ENCODE data around the gene SAMD4A.
A peak's percentile ranks its signal among the peaks of the same experiment; 100 is the strongest.
"Not testable (repeated sequence)": the region's sequence is repeated elsewhere in the genome, so short reads cannot be mapped to it uniquely, and the experiment has no call there.

SAMD4A gene

DNA sequence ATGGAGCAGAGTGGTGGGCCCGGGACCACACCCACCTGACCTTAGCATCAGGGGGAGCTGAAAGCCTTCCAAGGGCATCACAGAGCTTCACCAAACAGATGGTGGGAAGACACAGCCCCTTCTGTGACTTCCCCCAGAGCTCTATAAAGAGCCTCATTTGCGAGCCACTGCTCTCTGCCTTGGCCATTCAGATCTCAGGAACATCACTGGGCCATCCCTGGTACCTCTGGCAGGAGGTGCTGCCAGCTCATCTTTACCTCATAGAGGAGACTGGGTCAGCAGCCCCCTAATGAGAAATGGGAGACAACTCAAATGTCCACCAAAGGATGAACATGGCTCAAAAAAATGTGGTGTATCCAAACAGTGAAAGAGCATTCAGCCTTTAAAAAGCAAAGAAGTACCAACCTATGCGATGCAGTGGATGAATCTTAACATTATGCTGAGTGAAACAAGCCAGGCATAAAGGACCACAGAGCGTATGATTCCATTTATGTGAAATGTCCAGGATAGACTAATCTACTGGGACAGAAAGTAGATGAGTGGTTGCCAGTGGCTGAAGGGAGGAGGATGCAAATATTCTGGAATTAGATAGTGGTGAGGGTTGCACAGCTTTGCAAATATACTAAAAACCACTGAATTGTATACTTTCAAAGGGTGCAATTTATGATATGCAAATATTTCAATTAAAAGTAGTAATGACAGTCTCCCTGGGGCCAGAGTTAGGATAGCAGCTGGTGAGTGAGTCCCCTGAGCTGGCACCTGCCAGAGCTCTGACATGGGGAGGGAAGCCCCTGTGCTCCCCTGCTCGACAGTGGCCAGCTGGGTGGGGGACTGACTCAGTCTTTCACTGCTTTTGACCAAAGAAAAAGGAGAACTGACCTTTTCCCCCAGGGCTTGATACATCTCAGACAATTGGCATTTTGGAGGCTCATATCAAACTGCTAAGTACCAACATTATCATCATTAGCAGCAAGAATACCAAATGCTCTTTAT is 219.1 kb downstream of the SAMD4A start:
- no peak for DNase-seq

DNA sequence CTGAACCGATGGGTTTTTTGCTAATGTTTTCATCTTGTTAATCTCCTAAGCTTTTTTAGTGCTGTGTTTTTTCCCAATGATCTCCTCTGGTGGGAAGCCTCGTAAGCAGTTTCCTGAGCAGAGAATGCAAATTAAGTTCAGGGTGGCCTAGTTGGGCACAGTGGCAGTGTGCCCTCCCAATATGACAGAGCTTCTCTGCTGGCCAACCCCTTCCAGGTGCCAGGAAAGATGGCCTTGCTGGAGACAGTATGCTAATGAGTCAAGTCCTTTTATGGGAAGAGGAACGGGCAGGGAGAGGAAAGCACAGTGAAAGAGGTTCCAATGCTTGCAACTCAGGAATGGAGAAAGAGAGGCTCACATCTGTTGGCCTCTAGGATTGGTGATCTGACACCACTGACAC is 219.9 kb downstream of the SAMD4A start:
- DNase-seq, result no peak

DNA sequence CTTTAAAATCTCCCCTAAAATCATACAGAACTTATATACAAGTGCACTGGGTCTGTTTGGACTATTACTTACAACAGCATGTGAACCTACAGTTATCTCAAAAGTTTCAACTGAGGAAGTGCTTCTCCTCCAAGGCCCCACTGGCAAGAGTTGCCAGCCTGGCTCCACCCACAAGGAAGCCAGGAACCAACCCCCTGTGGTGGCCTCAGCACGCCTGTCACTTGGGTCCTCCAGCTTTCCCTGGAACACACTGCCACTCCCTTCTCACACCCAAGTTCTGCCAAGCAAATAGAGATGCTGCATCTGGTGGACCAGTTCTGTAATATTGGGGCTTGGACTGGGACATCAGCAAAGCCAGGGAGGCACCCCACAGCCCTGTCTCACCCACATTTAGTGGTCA is 220.3 kb downstream of the SAMD4A start:
- DNase-seq, result no peak

DNA sequence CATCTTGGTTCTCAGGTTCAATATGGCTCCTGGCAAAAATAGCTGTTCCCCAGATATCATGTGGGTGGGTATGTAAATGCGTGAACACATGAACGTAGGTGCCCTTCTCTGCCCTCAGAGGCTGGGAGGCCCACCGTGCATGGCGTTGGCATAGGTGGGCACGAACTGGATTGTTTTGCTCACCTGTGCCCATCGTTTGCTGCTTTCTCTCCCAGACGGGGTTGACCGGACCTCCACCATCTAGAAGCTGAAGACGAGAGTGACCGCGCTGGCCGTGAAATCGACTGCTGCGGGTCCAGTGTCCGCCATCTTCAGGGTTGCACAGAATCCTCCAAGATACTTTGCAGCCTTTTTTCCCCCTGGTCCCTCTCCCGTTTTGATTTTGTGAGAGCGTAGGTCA is 221.8 kb downstream of the SAMD4A start:
- no peak for DNase-seq

DNA sequence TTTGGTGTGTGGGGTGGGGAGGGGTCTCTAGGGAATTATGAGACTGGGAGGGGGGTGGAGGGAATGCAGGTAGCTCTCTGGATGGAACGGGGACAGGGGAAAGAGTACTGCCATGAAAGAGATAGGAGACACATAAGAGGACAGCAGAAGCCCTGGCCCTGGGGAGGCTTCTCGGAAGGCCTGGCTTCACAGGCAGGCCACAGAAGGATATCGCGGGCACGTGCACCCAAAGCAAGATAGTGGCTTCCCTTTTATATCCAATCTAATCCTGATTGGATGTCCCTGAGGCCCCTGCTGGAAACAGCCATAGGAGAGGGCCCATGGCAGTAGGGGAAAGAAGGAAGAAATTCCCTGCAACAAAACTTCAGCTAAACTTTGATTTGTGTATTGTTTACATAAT is 222.2 kb downstream of the SAMD4A start:
- DNase-seq, result no peak

DNA sequence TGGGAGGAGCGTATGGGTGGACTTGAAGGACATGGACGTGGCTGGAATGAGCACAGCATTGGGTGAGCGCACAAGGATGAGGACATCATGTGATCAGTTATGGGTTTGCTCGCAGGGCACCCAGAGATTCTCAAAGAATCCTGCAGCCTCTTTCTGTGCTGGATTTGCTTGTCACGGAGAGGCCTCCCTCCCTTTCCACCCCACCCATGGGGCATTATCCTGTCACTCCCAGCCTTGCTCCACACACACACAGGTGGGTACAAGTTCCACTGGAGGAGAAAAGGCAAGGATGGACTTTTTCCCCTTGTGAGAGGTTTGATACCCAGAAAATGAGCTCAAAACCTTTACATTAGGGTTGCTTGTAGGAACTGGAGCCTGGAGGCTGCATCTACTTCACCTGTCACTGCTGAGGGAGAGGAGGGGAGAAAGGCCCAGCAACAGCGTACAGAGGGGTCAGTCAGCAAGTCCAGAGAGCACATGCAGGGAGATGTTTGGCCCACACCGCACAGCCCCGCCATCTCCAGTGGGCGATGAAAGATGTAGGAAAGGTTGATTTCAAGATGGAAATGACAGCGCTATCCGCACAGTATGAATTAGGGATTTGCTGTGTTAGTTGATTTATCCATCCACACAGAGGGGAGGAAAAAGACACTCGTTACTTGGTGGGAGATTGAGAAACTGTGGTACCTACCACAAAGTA is 223.0 kb downstream of the SAMD4A start:
- DNase-seq, result no peak

DNA sequence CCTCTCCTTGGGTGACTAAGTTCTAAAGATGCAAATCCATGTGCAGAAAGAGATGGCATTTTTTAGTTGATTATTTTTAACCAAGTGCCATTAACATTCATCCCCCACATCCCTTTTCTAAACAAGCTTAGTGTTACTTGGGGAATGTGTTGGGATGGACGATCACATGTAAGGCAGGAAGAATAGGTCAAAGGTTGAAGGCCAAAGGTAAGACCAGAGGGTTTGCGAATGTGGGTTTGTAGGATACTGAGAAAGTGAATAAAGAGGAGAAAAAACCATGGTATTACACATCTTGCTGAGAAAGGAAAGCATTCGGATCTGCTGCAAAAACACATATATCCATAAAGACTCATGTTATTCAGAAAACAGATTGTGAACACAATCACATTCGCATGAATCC is 224.1 kb downstream of the SAMD4A start:
- no peak for DNase-seq

DNA sequence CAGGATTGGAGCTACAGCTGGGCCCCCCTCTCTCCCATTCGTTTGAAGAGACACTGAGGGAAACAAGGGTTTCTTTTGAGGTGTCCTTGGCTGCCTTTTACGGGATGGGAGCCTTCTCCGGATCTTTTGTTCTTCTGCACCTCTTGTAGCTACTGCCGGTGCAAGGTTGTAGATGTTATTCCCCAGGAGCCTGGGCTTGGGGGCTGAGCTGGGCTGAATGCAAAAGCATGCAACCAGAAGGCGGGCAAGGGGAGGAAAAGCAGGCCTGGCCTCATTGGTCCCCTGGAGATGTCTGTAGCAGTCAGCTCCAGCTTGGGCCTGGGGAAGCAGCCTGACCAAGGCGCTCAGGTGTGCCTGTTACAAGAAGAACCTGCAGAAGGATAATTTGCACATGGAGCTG is 225.4 kb downstream of the SAMD4A start:
- DNase-seq, result no peak

DNA sequence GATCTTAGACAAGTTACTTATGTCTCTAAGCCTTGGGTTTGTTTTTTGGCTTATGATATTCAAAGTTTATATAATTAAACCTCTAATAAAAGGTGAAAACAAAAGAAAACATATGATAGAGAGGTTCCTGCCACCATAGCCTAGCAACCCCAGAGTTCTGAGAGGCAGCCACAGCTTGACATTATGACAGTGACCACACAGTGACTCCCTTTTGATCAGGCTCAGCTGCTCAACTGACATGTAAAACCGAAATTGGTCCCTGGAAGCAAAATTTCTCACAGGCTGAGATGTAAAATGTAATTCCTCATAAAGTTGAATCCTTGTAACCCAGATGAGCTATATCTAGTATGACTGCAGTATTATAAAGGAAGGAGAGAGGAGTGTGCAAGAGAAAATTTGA is 227.2 kb downstream of the SAMD4A start:
- DNase-seq, result no peak

DNA sequence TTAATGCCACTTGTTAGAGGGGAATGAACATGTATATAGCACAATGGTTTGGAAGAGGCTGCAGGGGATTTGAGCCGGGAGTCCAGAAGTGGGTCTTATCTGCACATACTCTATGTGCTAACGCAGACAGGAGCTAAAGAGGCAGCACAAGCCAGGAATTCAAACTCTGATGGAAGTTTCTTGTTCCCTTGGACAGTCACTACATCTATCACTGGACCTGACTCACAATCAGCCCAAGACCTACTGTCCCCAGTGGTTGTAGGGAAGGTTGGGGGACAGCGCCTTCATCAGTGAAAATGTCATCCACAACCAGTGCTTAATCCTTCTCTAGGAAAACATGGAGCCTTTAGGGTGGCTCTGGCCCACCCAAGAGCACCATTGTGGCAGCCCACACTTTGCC is 227.9 kb downstream of the SAMD4A start:
- no peak for DNase-seq

DNA sequence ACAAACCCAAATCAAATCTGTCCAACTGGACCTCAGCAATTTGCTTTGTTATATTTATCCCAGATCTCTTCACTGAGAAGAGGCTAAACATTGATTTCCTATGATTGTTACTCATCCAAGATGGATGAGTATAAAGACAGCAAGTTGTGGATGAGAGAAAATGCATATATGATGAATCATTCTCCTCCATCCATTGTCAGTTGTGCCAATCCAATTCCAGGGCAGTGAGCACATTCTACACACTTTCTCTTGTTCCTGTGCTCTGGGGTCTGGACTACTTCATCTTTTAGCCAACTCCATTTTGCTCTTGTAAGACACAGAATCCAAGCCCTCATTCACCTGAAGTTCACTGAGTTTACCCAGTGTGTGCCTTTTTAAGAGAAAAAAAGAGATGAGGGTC is 230.0 kb downstream of the SAMD4A start:
- no peak for DNase-seq

DNA sequence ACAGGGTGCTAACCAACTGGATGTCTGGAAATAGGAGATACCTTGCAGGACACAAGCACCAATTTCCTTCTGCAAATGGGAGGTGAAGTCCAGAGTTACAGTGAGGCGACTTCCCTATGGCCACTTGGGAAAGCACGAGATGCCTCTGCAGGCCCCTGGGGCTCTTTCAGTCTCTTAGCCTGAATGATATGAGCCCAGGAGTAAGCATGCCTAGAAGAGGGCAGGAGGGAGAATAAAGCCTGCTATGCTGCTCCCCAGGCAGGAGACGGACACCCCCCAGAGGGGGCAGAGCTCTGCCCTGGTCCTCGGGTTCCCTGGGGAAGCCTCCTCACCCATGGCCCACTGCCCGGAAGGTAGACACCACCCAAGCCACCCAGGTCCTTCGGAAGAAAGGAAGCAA is 230.6 kb downstream of the SAMD4A start:
- no peak for DNase-seq

DNA sequence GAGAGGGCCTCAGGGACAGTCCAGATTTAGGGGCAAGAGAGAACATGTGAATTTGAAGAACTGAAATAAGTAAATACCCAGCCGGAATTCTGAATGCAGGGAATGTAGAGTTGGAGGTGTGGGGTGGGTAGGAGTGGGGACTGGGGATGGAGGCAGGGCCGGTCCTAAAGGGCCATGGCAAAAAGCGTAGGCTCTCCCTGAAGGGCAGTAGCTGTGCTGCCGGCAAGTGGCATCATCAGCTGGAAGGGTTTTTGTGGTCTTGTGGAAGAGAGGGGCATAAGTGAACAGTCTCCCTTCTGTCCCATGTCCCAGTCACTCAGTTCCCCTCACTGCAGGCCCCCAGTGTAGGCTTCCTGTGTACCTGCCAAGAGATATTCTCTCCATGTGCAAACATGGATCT is 231.1 kb downstream of the SAMD4A start:
- no peak for DNase-seq

DNA sequence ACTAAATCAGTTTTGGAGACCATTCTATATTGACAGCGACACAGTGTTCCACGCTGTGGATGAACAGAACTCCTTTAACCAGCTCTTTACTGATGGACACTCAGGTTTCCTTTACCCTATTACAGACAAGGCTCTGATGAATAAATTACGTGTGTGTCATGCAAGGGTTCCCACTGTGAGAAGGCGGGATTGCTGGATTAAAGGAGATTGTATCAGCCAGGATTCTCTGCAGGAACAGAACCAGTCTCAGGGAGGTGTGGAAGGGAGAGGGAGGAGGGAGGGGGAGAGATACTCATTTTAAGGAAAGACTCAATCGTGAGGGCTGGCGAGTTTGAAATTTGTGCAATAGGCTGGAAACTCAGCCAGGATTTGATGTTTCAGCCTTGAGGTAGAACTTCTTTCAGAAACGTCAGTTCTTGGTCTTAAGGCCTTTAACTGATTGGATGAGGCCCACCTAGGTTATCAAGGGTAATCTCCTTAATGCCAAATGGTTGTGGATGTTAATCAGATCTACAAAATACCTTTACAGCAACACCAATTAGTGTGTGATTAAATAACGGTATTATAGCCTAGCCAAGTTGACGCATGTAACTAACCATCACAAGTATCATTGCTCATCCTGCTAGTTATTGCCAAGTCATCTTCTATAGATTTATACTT is 231.7 kb downstream of the SAMD4A start:
- no peak for DNase-seq

DNA sequence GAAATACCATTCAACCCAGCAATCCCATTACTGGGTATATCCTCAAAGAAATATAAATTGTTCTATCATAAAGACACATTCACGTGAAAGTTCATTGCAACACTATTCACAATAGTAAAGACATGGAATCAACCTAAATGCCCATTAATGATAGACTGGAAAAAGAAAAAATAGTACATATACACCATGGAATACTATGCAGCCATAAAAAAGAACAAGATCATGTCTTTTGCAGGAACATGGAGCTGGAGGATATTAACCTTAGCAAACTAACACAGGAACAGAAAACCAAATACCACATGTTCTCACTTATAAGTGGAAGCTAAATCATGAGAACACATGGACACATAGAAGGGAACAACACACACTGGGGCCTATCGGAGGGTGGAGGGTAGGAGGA is 234.6 kb downstream of the SAMD4A start:
- DNase-seq, result not testable (repeated sequence)

DNA sequence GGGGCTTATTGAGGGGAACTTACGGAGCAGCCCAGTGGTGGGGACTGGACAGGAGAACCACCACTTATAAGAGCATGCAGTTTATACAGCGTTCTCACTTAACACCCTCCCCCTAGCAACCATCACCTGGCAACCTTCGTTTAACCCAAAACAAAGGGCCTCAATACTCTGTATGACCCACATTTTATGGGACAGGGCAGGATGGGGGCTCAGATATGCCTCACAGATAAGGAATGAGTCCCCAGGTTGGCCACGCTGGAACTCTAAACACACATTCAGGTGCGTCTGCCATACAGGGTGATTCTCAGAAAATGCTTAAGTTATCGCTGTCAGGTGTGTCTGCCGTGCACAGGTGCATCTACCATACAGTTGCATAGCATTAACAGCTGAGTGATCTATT is 236.5 kb downstream of the SAMD4A start:
- no peak for DNase-seq

DNA sequence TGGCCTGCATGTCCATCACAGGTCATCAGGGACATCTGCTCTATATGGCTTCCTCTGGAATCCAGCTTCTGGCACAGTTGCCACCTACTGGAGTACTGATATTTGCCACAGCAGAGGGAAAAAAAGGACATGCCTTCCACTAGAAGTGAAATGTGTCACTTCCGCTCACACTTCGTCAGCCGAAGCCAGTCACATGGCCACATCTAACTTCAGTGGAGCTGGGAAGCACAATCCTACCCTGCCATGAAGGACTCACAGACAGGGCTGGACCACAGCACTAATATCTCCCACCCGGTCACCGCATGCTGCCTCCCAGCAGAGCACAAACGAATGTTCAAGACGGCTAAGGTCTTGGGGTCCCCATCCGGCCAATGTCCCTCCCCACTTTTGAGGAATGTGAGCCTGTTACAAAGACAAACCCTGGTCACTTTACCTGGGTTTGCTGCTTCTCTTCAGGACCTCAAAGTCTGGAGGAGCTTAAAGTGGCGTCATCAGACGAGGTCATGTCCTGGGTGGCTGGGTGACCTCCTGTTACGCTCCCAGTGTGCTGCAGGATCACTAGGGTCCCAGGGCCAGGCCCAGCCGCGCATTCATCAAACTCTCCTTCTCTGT is 237.1 kb downstream of the SAMD4A start:
- DNase-seq, result no peak

DNA sequence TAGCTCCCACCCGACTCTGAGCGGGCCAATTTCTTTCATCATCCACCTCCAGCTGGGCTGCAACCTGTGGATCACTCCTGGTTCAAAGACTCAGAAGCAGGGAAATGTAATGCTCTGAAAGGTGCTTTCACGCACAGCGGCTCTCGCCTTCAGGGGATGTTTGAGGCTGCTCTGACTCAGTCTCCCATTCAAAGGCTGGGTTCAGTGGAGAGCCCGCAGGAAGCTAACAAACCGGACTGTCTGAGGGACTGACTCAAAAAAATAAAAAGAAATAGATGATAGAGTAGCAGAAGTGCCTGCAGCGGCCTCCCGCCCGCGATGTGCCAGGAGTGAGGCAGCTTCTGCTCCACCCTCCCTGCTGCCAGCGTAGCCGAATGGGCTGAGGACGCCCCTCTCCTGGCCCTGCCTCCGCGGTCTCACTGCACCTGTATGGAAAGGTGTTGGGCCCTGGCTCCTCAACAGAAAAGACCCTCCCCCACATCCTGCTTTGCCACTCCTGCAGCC is 237.7 kb downstream of the SAMD4A start:
- DNase-seq, result no peak

DNA sequence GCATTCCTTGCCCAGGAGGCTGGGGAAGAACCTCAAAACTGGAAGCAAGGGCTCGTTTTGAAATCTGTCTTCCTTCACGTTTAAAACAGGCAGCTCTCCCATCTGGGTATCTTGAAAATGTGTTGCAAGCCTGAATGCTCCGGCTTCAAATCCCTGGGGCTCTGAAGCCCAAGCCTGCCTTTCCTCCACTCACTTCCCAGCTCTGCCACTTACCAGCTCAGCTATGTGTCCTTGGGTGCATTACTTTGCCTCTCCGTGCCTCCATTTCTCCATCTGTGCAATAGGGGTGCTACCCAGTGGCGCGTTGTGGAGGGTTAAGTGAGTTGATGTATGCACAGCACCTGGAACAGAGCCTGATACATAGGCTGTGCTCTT is 238.1 kb downstream of the SAMD4A start:
- DNase-seq, result no peak

DNA sequence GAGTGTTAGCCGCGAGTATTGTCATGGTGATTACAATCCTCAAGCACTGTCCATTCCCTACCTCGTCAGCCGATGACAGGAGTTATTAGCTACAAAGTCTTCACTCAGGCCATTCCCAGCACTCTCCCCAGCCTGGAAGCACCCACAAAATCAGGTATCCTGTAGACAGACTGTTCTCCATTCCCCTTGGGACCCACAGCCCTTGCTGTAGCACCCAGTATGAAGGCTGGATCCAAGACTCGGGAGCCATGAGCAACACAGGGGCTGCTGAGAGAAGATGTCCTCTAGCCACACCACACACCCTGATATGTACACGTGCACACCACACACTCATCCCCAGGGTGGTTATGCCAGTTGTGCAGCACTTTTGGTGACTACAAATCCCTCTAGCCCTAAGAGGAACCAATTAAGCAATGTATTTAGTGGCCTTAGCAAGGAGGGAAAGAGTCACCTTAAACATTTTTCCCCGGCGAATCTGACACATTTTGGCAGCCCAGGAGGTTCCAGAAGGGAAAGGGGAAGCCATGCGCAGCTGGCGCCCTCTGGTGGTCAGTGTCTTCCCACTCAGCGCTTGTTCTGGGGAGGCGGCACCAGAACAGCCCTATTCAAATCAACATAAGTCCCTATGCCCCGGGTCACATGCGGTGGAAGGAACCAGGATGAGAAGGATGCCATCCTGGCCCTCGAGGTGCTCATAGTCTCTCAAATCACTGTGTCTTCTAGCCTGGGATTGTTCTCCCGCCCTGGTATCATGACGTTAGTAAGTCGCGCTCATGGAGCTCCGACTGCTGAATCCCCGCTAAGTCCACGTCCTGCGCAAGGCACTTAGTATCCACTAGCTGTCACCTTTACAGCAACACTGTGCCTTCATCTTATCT is 238.8 kb downstream of the SAMD4A start:
- peak; percentile 68 for DNase-seq

DNA sequence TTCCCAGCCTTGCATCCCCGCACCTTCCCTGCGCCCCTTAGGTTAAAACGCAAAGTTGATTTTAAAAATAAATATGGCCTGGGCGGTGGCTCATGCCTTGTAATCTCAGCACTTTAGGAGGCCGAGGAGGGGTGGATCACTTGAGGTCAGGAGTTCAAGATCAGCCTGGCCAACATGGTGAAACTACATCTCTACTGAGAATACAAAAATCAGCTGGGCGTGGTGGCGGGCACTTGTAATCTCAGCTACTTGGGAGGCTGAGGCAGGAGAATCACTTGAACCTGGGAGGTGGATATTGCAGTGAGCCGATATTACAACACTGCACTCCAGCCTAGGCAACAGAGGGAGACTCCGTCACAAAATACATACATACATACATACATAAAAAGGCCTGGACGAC is 239.7 kb downstream of the SAMD4A start:
- no peak for DNase-seq

DNA sequence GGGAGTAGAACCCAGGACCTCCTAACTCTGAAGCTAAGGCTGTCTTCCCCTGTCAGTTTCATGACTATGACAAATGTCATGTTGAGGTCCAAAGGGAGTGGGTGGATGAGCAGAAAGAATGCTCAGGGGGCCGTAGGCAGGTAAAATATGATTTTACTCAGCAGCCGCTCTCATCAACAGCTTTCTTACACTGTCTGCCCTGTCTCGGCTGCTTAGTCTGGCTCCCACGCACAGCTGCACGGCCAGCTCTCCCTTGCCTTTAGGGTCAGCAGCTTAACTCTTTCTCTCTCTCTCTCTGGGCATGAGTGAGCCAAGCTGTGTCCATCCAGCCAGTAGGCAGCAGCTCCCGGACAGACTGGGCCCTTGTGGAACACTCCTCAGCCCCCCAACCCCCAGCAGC is 240.5 kb downstream of the SAMD4A start:
- no peak for DNase-seq
